ENCODE measurements around the gene AGAP1. TPM values are rescaled to one million over a fixed set of nuclear protein-coding genes. Genes with fewer than 3 reads are reported as not detected.

The AGAP1 gene
- total RNA-seq, 1 experiment from 2014 or later = 25.8 TPM

GRCh38 chr2:235831755-235832154, 337.9 kb downstream of the AGAP1 start:
- Mint-ChIP-seq H3K4me1 (peaks cover 16 to 25% of the 10 kb centered on the region in 2 experiments), H3K27me3 (ENCODE audit: low read depth) (no peaks in the 10 kb centered on the region), H3K9me3 (no peaks in the 10 kb centered on the region), H3K36me3 (ENCODE audit: insufficient read depth in 1 of 3, low read depth in 3 of 3) (peaks cover 0 to 2% (median 1%) of the 10 kb centered on the region in 3 experiments; a peak in 1 of 7 replicates), H3K4me3 (no peak overlapping the region), H3K27ac (no peak overlapping the region)
- Histone ChIP-seq H3K27ac (ENCODE audit: insufficient read length, low read depth, low read length) (no peak overlapping the region), H3K79me2 (ENCODE audit: insufficient read depth, low read length) (no peaks in the 10 kb centered on the region), H2BK12ac (ENCODE audit: insufficient read length, low read depth, low read length) (no peak overlapping the region), H3K18ac (ENCODE audit: insufficient read length, low read depth, low read length) (no peak overlapping the region), H4K20me1 (ENCODE audit: control insufficient read depth, insufficient read depth, insufficient read length) (no peaks in the 10 kb centered on the region), H3T11ph (ENCODE audit: low read length) (no peak overlapping the region), H3K27me3 (ENCODE audit: insufficient read depth, low read length) (no peaks in the 10 kb centered on the region), H3K14ac (ENCODE audit: insufficient read depth, low read length) (no peak overlapping the region), H2AFZ (ENCODE audit: low read length) (no peak overlapping the region), H3K4ac (ENCODE audit: low read depth, low read length) (no peak overlapping the region), H3K9me3 (ENCODE audit: control insufficient read depth, low read depth, low read length) (no peaks in the 10 kb centered on the region), H3K23ac (ENCODE audit: insufficient read length, low read depth, low read length) (no peak overlapping the region), H4K5ac (ENCODE audit: insufficient read length, low read depth, low read length) (no peak overlapping the region), H2BK15ac (ENCODE audit: low read depth, low read length) (no peak overlapping the region), H3K23me2 (ENCODE audit: insufficient read length, low read depth, low read length, poor library complexity, severe bottlenecking) (no peaks in the 10 kb centered on the region), H2BK120ac (ENCODE audit: low read depth, low read length, poor library complexity, severe bottlenecking) (no peak overlapping the region), H2AK5ac (ENCODE audit: insufficient read length, low read length) (no peak overlapping the region), H2BK5ac (ENCODE audit: insufficient read length, low read length) (no peak overlapping the region), H3K79me1 (ENCODE audit: insufficient read depth, low read depth, low read length, poor library complexity, severe bottlenecking) (no peaks in the 10 kb centered on the region), H2BK20ac (ENCODE audit: low read depth, low read length, poor library complexity, severe bottlenecking) (no peak overlapping the region), H3K56ac (ENCODE audit: insufficient read length, low read depth, low read length) (no peak overlapping the region), H3K9ac (ENCODE audit: extremely low read depth, insufficient read length, low read length) (no peak overlapping the region), H3K4me1 (ENCODE audit: insufficient read depth, low read length) (no peaks in the 10 kb centered on the region), H4K8ac (replicated peaks; ENCODE audit: insufficient read length, low read depth, low read length) (no peak overlapping the region), H3K4me2 (ENCODE audit: insufficient read depth, insufficient read length, low read length) (no peak overlapping the region), H4K91ac (ENCODE audit: insufficient read length, low read depth, low read length) (no peak overlapping the region)
- no peak for DNase-seq
- WGBS (ENCODE audit: extremely low coverage, insufficient read length, low lambda C conversion rate) = no CpG with 5 or more reads among the region's 1 CpG
- TF ChIP-seq CTCF (conservative IDR thresholded peaks at IDR 0.05) = no peak

Measured in H9 (cell line).